Measurements from ENCODE around the gene HOOK2.

Gene HOOK2

GRCh38 chr19:12752056-12752781 is 23.1 kb downstream of the HOOK2 start:
- Histone ChIP-seq H3K36me3 (ENCODE audit: control insufficient read depth, insufficient read depth, low read length) (peaks cover 2% of the 10 kb centered on the region), H3K4me1 (ENCODE audit: control insufficient read depth, insufficient read depth, low read length) (no peaks in the 10 kb centered on the region), H3K9me3 (ENCODE audit: control insufficient read depth, low read length) (no peaks in the 10 kb centered on the region), H3K9ac (ENCODE audit: low read length) (no peak overlapping the region), H3K27me3 (ENCODE audit: control insufficient read depth, insufficient read depth, low read length) (peaks cover 23% of the 10 kb centered on the region), H3K4me3 (ENCODE audit: low read length) (no peak overlapping the region)

GRCh38 chr19:12751635-12752034 is 23.7 kb downstream of the HOOK2 start, which contains the start of gene BEST2:
Gene BEST2 (plus strand): TSS chr19:12751791. CDS start chr19:12752593, 802 bp downstream.
- Histone ChIP-seq H3K4me1 (ENCODE audit: control insufficient read depth, insufficient read depth, low read length) (no peaks in the 10 kb centered on the region), H3K4me3 (ENCODE audit: low read length) (no peak within 1 kb of the TSS), H3K27me3 (ENCODE audit: control insufficient read depth, insufficient read depth, low read length) (peaks cover 23% of the 10 kb centered on the region), H3K9me3 (ENCODE audit: control insufficient read depth, low read length) (no peaks in the 10 kb centered on the region), H3K9ac (ENCODE audit: low read length) (no peak within 1 kb of the TSS), H3K36me3 (ENCODE audit: control insufficient read depth, insufficient read depth, low read length) (peaks cover 4% of the 10 kb centered on the region)

- no peaks in the 10 kb centered on the region for H3K4me1 ChIP-seq (ENCODE audit: control insufficient read depth, insufficient read depth, low read length)
- no peaks in the 10 kb centered on the region for H3K9me3 ChIP-seq (ENCODE audit: control insufficient read depth, low read length)
- H3K36me3 ChIP-seq (ENCODE audit: control insufficient read depth, insufficient read depth, low read length) = peaks cover 4% of the 10 kb centered on the region
- no peak overlapping the region for H3K4me3 ChIP-seq (ENCODE audit: low read length)
- peaks cover 23% of the 10 kb centered on the region for H3K27me3 ChIP-seq (ENCODE audit: control insufficient read depth, insufficient read depth, low read length)
- no peak overlapping the region for H3K9ac ChIP-seq (ENCODE audit: low read length)
These were observed 24.5 kb downstream of the HOOK2 start for GRCh38 chr19:12750851-12751250.

GRCh38 chr19:12749938-12750521 is 25.3 kb downstream of the HOOK2 start:
- Histone ChIP-seq H3K36me3 (ENCODE audit: control insufficient read depth, insufficient read depth, low read length) (peaks cover 4% of the 10 kb centered on the region), H3K9ac (ENCODE audit: low read length) (no peak overlapping the region), H3K4me1 (ENCODE audit: control insufficient read depth, insufficient read depth, low read length) (no peaks in the 10 kb centered on the region), H3K27me3 (ENCODE audit: control insufficient read depth, insufficient read depth, low read length) (peaks cover 23% of the 10 kb centered on the region), H3K4me3 (ENCODE audit: low read length) (no peak overlapping the region), H3K9me3 (ENCODE audit: control insufficient read depth, low read length) (no peaks in the 10 kb centered on the region)

GRCh38 chr19:12748489-12748888 is 26.9 kb downstream of the HOOK2 start:
- H3K27me3 ChIP-seq (ENCODE audit: control insufficient read depth, insufficient read depth, low read length) = peaks cover 21% of the 10 kb centered on the region
- no peak overlapping the region for H3K4me3 ChIP-seq (ENCODE audit: low read length)
- peaks cover 4% of the 10 kb centered on the region for H3K36me3 ChIP-seq (ENCODE audit: control insufficient read depth, insufficient read depth, low read length)
- H3K9me3 ChIP-seq (ENCODE audit: control insufficient read depth, low read length) = no peaks in the 10 kb centered on the region
- H3K9ac ChIP-seq (ENCODE audit: low read length) = no peak overlapping the region
- no peaks in the 10 kb centered on the region for H3K4me1 ChIP-seq (ENCODE audit: control insufficient read depth, insufficient read depth, low read length)

GRCh38 chr19:12745166-12745897 is 30.0 kb downstream of the HOOK2 start:
- no peaks in the 10 kb centered on the region for H3K4me1 ChIP-seq (ENCODE audit: control insufficient read depth, insufficient read depth, low read length)
- peaks cover 4% of the 10 kb centered on the region for H3K36me3 ChIP-seq (ENCODE audit: control insufficient read depth, insufficient read depth, low read length)
- no peaks in the 10 kb centered on the region for H3K9me3 ChIP-seq (ENCODE audit: control insufficient read depth, low read length)
- no peak overlapping the region for H3K9ac ChIP-seq (ENCODE audit: low read length)
- no peak overlapping the region for H3K4me3 ChIP-seq (ENCODE audit: low read length)
- H3K27me3 ChIP-seq (ENCODE audit: control insufficient read depth, insufficient read depth, low read length) = peaks cover 5% of the 10 kb centered on the region

- peak overlapping the region; percentile 43 for H3K4me3 ChIP-seq (ENCODE audit: low read length)
- H3K9ac ChIP-seq (ENCODE audit: low read length) = peak overlapping the region; percentile 70
- peaks cover 22% of the 10 kb centered on the region for H3K4me1 ChIP-seq (ENCODE audit: control insufficient read depth, insufficient read depth, low read length)
- H3K27me3 ChIP-seq (ENCODE audit: control insufficient read depth, insufficient read depth, low read length) = no peaks in the 10 kb centered on the region
- H3K36me3 ChIP-seq (ENCODE audit: control insufficient read depth, insufficient read depth, low read length) = no peaks in the 10 kb centered on the region
- H3K9me3 ChIP-seq (ENCODE audit: control insufficient read depth, low read length) = no peaks in the 10 kb centered on the region
These were observed 37.5 kb downstream of the HOOK2 start for GRCh38 chr19:12737835-12738351.

- peak within 1 kb of the TSS; percentile 43 for H3K4me3 ChIP-seq (ENCODE audit: low read length)
- H3K9ac ChIP-seq (ENCODE audit: low read length) = peak within 1 kb of the TSS; percentile 70
- no peaks in the 10 kb centered on the region for H3K27me3 ChIP-seq (ENCODE audit: control insufficient read depth, insufficient read depth, low read length)
- H3K4me1 ChIP-seq (ENCODE audit: control insufficient read depth, insufficient read depth, low read length) = peaks cover 28% of the 10 kb centered on the region
- H3K9me3 ChIP-seq (ENCODE audit: control insufficient read depth, low read length) = no peaks in the 10 kb centered on the region
- H3K36me3 ChIP-seq (ENCODE audit: control insufficient read depth, insufficient read depth, low read length) = no peaks in the 10 kb centered on the region
These were observed 38.1 kb downstream of the HOOK2 start, which contains the start of gene GET3 for GRCh38 chr19:12736995-12737834. Gene GET3 (plus strand): TSS chr19:12737497. CDS start chr19:12737506, 9 bp downstream.

GRCh38 chr19:12733369-12734214 is 41.8 kb downstream of the HOOK2 start:
- Histone ChIP-seq H3K9ac (ENCODE audit: low read length) (peak overlapping the region; percentile 96), H3K36me3 (ENCODE audit: control insufficient read depth, insufficient read depth, low read length) (no peaks in the 10 kb centered on the region), H3K4me3 (ENCODE audit: low read length) (peak overlapping the region; percentile 90), H3K9me3 (ENCODE audit: control insufficient read depth, low read length) (no peaks in the 10 kb centered on the region), H3K27me3 (ENCODE audit: control insufficient read depth, insufficient read depth, low read length) (no peaks in the 10 kb centered on the region), H3K4me1 (ENCODE audit: control insufficient read depth, insufficient read depth, low read length) (peaks cover 34% of the 10 kb centered on the region)

GRCh38 chr19:12731337-12731736 is 44.0 kb downstream of the HOOK2 start:
- H3K36me3 ChIP-seq (ENCODE audit: control insufficient read depth, insufficient read depth, low read length) = no peaks in the 10 kb centered on the region
- no peaks in the 10 kb centered on the region for H3K27me3 ChIP-seq (ENCODE audit: control insufficient read depth, insufficient read depth, low read length)
- no peak overlapping the region for H3K9ac ChIP-seq (ENCODE audit: low read length)
- H3K4me1 ChIP-seq (ENCODE audit: control insufficient read depth, insufficient read depth, low read length) = peaks cover 21% of the 10 kb centered on the region
- H3K9me3 ChIP-seq (ENCODE audit: control insufficient read depth, low read length) = no peaks in the 10 kb centered on the region
- H3K4me3 ChIP-seq (ENCODE audit: low read length) = no peak overlapping the region

GRCh38 chr19:12730064-12730463 is 45.3 kb downstream of the HOOK2 start:
- Histone ChIP-seq H3K36me3 (ENCODE audit: control insufficient read depth, insufficient read depth, low read length) (no peaks in the 10 kb centered on the region), H3K27me3 (ENCODE audit: control insufficient read depth, insufficient read depth, low read length) (no peaks in the 10 kb centered on the region), H3K4me1 (ENCODE audit: control insufficient read depth, insufficient read depth, low read length) (peaks cover 21% of the 10 kb centered on the region), H3K9me3 (ENCODE audit: control insufficient read depth, low read length) (no peaks in the 10 kb centered on the region), H3K4me3 (ENCODE audit: low read length) (no peak overlapping the region), H3K9ac (ENCODE audit: low read length) (no peak overlapping the region)

All from mucosa of stomach (tissue), 1 donor.